NCI-H2107 (cell line): ENCODE data around the gene TMEM8B.

Experiments used
- DNase-seq: peaks from one replicate; lab custom pipeline; 2025; lab: John Stamatoyannopoulos, UW

TMEM8B gene, protein sequence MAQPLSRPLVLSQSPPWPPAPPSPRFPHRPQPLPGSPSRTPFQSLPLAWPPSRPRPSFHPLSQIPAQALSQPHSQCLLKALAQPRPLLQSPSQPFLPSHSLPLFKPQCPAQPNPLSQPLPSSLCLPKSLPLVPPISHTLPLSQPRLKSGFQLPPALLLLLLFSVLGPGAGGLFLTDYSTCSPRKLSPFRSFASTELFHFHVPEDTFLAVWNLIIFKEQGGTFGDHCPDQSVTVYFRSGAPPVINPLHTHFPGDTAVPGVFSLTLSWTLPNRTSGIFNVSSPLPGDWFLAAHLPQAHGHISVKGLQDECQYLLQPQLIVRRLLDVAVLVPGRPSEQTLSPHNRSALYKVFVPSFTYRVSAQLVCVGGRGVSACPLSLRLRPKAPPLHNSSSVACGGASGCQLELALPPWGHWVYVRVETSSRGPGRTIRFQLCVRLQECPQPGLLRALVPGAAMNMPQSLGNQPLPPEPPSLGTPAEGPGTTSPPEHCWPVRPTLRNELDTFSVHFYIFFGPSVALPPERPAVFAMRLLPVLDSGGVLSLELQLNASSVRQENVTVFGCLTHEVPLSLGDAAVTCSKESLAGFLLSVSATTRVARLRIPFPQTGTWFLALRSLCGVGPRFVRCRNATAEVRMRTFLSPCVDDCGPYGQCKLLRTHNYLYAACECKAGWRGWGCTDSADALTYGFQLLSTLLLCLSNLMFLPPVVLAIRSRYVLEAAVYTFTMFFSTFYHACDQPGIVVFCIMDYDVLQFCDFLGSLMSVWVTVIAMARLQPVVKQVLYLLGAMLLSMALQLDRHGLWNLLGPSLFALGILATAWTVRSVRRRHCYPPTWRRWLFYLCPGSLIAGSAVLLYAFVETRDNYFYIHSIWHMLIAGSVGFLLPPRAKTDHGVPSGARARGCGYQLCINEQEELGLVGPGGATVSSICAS

GRCh38 chr9:35829084-35829763 is at the start of gene TMEM8B:
Gene TMEM8B, plus strand, starts transcription at chr9:35829228. Its CDS starts 220 bp downstream, at chr9:35829448.
- peak; percentile 87 for DNase-seq

DNA sequence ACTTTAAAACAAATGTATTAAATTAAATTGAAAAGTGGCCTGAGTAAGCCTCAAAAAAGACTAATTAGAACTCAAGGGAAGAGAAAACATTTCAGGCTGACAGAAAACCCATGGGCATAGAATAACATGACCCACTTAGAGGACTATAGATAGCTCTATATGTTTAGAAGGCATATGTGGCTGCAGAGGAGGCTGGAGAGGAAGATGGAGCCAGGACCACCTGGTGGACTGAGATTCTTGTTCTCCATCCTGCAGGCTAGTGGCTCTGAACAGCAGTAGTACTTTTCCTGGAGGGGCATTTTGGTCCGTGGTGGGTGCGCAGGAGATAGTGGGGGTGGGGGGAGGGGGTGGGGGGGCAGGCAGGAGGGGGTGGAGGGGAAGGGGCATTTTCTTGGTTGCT is 48.0 kb upstream of the TMEM8B start:
- DNase-seq, result no peak

DNA sequence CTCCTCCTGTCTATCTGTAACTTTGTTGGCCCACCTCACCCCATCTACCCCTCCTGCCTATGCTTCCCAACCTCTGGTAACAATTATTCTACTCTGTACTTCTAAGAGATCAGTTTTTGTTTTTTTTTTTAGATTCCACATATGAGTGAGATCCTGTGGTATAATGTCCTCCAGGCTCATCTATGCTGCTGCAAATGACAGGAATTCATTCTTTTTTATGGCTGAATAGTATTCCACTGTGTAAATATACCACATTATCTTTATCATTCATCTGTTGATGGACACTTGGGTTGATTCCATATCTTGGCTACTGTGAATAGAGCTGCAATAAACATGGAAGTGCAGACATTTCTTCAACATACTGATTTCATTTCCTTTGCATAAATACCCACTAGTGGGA is 45.6 kb upstream of the TMEM8B start:
- DNase-seq, result no peak

GRCh38 chr9:35789541-35789940 is 39.5 kb upstream of the TMEM8B start:
- DNase-seq, result no peak

- no peak for DNase-seq
Observed at GRCh38 chr9:35790025-35790384, 39.0 kb upstream of the TMEM8B start.

- DNase-seq, result peak; percentile 53
Observed at GRCh38 chr9:35790385-35791296, 38.4 kb upstream of the TMEM8B start.

GRCh38 chr9:35791297-35791921 is 37.6 kb upstream of the TMEM8B start, which contains the start of gene NPR2:
Gene NPR2, plus strand, starts transcription at chr9:35791591. Its CDS starts 818 bp downstream, at chr9:35792409.
- no peak for DNase-seq

DNA sequence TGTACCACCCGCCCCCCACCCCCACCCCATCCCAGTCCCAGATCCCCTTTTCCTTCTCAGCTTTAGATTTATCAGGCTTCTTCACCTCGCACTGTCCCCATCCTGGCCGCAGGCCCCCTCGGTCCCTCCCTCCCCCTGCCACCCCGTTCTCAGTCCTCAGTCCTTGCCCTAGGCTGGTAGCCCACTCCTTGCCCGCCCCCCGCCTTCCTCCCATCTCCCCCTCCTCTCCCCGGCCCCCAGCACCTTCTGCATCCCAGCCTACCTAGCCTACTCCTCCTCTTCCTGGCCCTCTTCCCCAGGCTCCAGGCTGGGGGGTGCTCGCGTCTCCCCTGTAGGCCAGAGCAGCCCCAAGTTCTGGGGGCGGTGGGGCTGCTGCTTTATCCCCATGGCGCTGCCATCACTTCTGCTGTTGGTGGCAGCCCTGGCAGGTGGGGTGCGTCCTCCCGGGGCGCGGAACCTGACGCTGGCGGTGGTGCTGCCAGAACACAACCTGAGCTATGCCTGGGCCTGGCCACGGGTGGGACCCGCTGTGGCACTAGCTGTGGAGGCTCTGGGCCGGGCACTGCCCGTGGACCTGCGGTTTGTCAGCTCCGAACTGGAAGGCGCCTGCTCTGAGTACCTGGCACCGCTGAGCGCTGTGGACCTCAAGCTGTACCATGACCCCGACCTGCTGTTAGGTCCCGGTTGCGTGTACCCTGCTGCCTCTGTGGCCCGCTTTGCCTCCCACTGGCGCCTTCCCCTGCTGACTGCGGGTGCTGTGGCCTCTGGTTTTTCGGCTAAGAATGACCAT is 36.8 kb upstream of the TMEM8B start:
- no peak for DNase-seq

GRCh38 chr9:35792826-35793225 is 36.2 kb upstream of the TMEM8B start:
- no peak for DNase-seq

DNA sequence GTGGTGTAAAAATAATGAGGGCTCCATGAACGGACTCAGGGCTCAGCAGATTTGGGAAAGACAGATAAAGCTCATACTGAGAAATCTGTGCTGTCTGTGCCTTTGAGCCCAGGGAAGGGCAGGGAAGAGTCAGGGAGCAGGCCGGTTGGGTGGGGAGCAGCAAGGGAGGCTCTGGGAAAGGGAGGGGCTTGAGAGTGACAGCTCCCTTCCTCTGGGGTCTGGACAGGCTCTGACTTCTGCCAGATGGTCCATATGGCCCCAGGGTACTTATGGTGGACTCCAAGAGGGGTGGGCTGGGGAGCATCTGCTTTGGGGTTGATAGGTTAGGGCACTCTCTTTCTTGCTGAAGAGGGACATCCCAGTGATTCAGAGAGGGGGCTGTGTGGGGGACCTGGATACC is 35.6 kb upstream of the TMEM8B start:
- no peak for DNase-seq

DNA sequence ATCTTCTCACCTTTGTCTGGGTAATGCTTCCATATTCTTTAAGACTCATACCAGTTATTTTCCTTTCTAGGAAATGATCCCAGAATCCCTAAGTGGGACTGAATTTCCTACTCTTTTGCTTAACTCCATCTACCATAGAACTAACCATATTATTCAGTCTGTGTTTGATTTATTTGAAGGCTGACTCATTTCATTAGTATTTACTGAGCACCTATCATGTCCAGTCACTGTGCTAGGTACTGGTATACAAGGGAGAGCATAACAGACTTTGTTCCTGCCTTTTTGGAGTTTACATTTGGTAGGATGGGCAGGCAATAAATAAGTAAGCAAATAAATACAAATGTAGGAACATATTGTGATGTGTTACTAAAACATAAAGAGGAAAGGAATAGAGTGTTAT is 33.3 kb upstream of the TMEM8B start:
- no peak for DNase-seq

- DNase-seq, result no peak
Observed at GRCh38 chr9:35797311-35798109, 31.5 kb upstream of the TMEM8B start.

GRCh38 chr9:35798658-35799374 is 30.2 kb upstream of the TMEM8B start:
- DNase-seq, result no peak

GRCh38 chr9:35800530-35800929 is 28.5 kb upstream of the TMEM8B start:
- no peak for DNase-seq

- no peak for DNase-seq
Observed at GRCh38 chr9:35801328-35802128, 27.5 kb upstream of the TMEM8B start.

DNA sequence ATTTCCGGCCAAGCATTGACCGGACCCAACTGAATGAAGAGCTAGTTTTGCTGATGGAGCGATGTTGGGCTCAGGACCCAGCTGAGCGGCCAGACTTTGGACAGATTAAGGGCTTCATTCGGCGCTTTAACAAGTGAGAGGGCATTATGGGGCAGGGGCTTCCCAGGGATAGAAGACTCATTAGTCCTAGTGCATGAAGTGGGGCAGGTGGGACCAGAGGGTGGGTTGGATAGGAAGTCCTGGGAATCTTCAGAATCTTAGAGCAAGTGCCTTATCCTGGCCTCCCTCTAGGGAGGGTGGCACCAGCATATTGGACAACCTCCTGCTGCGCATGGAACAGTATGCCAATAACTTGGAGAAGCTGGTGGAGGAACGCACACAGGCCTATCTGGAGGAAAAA is 22.9 kb upstream of the TMEM8B start:
- no peak for DNase-seq

GRCh38 chr9:35808433-35808832 is 20.6 kb upstream of the TMEM8B start:
- no peak for DNase-seq

GRCh38 chr9:35810122-35810521 is 18.9 kb upstream of the TMEM8B start:
- DNase-seq, result no peak
